NCI-H2107 treated with DMSO at 0.1 percent for 48 hours (cell line): ENCODE data around the gene CPSF2.

Experiments
- DNase-seq: peaks from one replicate; lab custom pipeline; 2025; ENCODE audit not compliant: unreplicated experiment; lab: John Stamatoyannopoulos, UW

The CPSF2 gene

GRCh38 chr14:92121670-92122350, at the start of gene CPSF2, which contains the start of gene NDUFB1:
Gene CPSF2, plus strand, starts transcription at chr14:92121969. Its CDS starts 9,016 bp downstream, at chr14:92130985.
Gene NDUFB1, minus strand, starts transcription at chr14:92121706. Its CDS starts 4,069 bp downstream, at chr14:92117637.
- peak; percentile 96 for DNase-seq

GRCh38 chr14:92074555-92074954, 47.2 kb upstream of the CPSF2 start:
- DNase-seq: no peak

GRCh38 chr14:92088494-92088893, 33.3 kb upstream of the CPSF2 start:
- DNase-seq: no peak

GRCh38 chr14:92093320-92093719, 28.4 kb upstream of the CPSF2 start:
- DNase-seq: no peak

- DNase-seq: no peak
These were observed 22.0 kb upstream of the CPSF2 start for GRCh38 chr14:92099802-92100201.

- DNase-seq: no peak
These were observed 18.3 kb upstream of the CPSF2 start for GRCh38 chr14:92103363-92103989.

GRCh38 chr14:92105073-92105892, 16.5 kb upstream of the CPSF2 start:
- peak; percentile 38 for DNase-seq

GRCh38 chr14:92105893-92106142, 16.0 kb upstream of the CPSF2 start:
- peak; percentile 49 for DNase-seq

- peak; percentile 95 for DNase-seq
These were observed 15.4 kb upstream of the CPSF2 start, which contains the start of gene ATXN3 for GRCh38 chr14:92106143-92106926. Gene ATXN3, minus strand, starts transcription at chr14:92106582. Its CDS starts 30 bp downstream, at chr14:92106552.

- no peak for DNase-seq
These were observed 13.2 kb upstream of the CPSF2 start for GRCh38 chr14:92108345-92109254.

GRCh38 chr14:92109490-92109889, 12.3 kb upstream of the CPSF2 start:
- no peak for DNase-seq

- DNase-seq: no peak
These were observed 531 bp upstream of the CPSF2 start for GRCh38 chr14:92121207-92121669.

GRCh38 chr14:92122351-92122677, 545 bp downstream of the CPSF2 start:
- no peak for DNase-seq

GRCh38 chr14:92122761-92123160, 992 bp downstream of the CPSF2 start:
- no peak for DNase-seq

GRCh38 chr14:92134456-92134855, 12.7 kb downstream of the CPSF2 start:
- no peak for DNase-seq

- peak; percentile 73 for DNase-seq
These were observed 13.5 kb downstream of the CPSF2 start for GRCh38 chr14:92135269-92135668.

- no peak for DNase-seq
These were observed 21.5 kb downstream of the CPSF2 start for GRCh38 chr14:92143309-92143708.

GRCh38 chr14:92143962-92144361, 22.2 kb downstream of the CPSF2 start:
- no peak for DNase-seq

- DNase-seq: no peak
These were observed 22.9 kb downstream of the CPSF2 start for GRCh38 chr14:92144708-92145107.

GRCh38 chr14:92153581-92153980, 31.8 kb downstream of the CPSF2 start:
- DNase-seq: no peak
